ENCODE data around the gene ALX1.

The ALX1 gene

GRCh38 chr12:85280165-85280983 is at the start of gene ALX1:
Gene ALX1, plus strand, starts transcription at chr12:85280220. Its CDS starts 42 bp downstream, at chr12:85280262.
- DNase-seq (ENCODE audit: low spot score) = no peak

DNA sequence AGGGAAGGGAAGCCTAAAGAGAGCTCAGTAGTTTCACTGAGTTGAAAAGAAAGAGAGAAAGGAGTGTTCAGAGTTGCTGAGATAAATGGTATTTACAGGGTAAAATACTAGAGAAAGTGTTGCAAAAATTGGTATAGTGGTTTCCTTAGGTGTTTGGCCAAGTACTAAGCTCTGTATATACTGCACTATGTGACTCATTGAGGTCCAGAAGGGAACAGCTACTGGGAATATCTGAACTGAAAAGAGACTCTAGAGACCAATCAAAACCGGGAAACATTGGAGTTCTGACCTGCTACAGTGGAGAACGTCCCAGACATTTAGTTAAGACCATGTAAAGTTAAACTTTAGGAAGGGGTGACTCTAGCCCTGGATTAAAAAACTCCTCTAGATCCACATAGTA is 42.7 kb upstream of the ALX1 start:
- no peak for DNase-seq (ENCODE audit: low spot score)

DNA sequence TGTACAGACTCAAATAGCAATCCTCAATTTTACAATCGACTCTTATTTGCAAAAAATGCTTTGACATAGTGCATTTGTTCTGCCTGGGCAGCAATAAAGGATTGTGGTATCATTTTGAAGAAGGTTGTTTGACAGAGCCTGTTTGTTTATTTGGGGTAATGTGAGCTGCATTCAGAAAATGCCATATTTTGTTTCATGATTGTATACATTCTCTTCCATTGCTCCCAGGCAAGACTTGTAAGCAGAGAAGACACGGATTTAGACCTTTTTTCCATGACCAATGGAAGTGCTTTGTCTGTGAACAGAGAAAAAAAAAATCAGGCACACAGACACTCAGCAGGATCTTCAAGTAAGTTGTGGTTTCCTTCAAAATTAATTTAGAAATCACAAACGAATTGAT is 35.5 kb upstream of the ALX1 start:
- no peak for DNase-seq (ENCODE audit: low spot score)

DNA sequence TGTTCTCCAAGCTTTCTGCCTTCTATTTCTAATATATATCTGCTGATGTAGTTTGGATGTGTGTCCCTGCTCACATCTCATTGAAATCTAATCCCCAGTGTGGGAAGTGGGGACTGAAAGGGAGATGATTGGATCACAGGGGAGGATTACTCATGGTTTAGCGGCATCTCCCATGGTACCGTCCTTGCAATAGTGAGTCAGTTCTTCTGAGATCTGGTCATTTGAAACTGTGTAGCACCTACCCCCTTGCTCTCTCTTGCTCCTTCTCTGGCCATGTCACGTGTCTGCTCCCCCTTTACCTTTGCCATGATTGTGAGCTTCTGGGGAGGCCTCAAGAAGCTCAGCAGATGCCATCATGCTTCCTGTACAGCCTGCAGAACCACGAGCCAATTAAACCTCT is 26.2 kb upstream of the ALX1 start:
- no peak for DNase-seq (ENCODE audit: low spot score)

- DNase-seq (ENCODE audit: low spot score) = no peak
Observed at GRCh38 chr12:85257671-85258070, 22.3 kb upstream of the ALX1 start.

DNA sequence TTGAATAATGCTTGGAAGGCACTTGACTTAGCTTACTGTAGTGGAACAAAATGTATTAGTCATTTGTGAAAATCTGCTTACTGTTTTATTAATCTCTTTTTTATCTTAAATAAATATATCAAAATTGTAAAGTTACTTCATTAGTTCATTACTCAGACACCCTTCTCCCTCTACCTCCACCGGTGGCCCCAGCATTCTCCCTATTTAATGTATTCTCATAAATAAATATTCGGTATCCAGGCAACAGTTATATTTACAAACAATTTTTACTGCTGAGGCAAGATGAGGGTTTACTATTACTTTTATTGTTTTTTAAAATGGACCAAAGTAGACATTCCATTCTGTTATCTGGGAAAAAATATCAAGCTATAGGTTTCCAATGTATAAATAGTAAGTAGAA is 19.6 kb upstream of the ALX1 start:
- no peak for DNase-seq (ENCODE audit: low spot score)

DNA sequence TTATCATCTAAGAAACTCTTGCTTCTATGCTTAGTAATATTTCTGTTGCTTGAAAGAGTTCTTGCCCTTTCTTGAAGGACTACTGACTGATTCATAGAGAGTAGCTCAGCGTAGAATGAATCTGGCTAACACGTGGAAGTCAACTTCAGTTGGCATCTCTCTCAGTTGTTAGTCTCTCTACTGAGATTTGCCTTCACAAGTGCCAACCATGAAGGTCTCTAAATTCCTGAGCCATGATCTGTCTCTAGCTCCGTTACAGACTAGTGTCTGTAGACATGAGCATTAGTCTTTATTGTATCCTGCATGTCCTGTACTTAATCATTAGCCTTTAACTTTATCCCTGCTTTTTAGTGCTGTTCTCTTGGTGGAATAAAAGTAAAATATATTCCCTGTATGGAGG is 19.1 kb upstream of the ALX1 start:
- no peak for DNase-seq (ENCODE audit: low spot score)

DNA sequence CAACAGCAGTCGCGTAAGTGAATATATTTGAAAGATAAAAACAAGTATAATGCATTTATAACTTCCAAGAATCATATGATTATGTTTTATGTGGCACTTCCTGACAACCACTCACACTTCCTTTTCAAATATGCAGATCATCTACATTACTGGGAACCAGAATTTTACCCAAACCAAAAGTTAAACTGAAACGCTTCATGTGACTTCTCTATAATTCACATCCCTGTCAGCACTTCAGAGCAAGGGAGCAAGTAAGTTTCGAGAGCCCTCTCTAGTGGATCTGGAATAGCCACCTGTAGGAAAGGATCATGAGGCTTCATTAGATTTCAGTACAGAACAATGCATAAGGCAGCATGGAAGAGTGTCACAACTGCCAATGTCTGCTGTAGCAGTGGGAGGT is 13.7 kb upstream of the ALX1 start:
- no peak for DNase-seq (ENCODE audit: low spot score)

- no peak for DNase-seq (ENCODE audit: low spot score)
Observed at GRCh38 chr12:85273381-85274314, 6.4 kb upstream of the ALX1 start.

- DNase-seq (ENCODE audit: low spot score) = no peak
Observed at GRCh38 chr12:85274315-85274651, 5.7 kb upstream of the ALX1 start.

DNA sequence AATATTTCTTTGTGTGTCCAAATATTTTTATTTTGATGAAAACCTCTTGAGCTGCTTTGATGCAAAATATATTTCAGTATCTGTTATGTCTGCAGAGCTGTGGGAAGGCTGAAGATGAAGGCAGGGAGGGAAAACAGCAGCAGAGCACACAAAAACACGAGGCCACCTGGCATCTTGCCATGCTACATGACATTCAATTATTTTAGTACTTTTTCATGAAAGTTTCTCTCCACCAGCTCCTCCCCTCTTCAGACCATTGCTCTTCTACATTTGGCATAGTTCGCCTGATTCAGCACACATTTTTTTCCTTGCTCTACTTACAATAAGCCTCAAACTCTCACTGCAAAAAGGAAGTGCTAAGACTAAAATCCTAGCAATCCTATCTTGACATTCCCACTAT is 4.6 kb upstream of the ALX1 start:
- no peak for DNase-seq (ENCODE audit: low spot score)

DNA sequence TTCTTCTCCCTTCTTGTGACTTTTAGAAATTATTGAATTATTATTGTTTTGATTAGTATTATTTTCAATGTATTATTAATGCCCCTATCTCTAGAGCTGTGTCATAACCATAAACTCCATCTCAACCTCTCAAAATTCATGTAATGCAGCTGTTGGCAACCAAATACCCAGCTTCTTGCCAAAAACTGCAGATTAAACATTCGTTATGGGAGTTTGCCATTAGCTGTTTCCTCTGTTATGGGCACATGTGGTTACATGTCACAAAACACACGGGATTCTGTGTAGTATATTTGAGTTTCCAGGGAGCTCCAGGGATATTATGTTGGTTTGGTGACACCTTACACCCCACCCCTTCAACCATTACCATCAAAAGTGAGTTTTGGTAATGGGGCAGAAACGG is 2.8 kb upstream of the ALX1 start:
- no peak for DNase-seq (ENCODE audit: low spot score)

GRCh38 chr12:85277900-85278597 is 2.0 kb upstream of the ALX1 start:
- DNase-seq (ENCODE audit: low spot score) = no peak

DNA sequence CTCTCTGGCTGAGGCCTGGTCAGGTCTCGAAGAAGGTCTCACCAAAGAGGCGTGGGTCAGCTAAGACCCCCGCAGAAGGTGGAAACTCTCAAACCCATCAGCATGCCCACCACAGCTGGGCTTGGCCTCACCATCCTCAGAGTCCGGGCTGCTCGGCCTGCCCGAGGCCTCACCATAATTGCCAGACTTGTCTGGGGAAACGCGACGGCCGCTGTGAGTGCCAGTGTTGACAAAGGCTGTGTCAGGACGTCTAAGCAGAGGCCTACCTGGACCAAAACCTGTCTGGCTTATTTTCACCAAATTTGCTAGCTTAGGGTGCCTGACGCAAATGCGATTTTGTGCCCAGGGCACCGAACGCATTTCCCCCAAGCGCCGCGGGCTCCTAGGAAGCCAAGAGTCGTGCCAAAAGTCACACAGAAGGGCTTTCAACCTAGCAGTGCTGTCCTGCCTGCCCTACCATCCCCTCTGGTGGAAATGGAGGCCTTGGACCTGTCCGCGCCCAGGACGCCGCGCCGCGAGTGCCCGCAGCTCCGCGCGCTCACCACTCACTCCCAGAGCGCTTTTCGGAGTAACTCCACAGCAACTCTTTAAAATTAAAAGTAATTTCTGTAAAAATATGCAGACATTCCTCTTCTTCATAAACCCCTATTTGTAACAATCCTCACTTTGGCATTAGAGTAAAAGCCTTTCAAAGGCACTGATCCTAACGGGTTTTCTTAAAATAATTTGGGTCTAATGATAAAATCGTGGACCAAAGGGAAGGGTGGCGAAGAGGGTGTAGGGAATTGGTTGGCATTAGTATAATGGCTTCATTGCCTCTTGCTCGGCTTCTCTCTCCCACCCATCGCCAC is 1.2 kb upstream of the ALX1 start:
- no peak for DNase-seq (ENCODE audit: low spot score)

DNA sequence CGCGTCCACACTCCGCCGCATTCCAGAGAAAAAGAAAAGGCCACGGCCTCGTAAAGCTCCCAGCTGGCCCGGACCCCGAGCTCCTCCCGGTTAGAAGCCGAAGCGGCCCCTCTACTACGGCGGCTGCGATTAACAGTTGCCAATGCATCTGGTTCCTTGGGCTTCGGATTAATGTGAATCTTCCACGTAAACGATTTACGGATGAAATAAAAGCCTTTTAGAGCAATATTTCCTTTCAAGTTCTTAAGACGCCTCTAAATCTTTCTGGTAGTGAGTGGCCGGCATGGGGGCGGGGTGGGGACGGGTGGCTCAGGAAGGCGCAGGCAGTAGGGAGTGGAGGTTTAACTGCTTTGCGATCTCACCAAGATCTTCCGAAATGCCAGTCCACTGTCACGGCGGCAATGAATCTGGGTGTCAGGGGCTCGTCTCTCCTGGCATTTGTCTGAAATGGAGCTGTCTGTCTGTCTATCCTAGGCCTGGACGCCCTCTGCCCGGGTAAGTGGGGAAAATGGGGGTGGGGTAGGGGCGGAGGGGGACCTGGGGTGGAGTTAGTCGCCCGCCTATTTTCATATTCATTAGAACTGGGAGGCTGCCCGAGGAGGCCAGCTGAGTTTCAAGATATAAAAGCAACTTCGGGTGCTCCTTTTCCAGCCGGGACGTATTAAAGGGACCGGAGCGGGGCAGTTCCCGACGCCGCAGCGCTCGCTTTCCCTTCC is 413 bp upstream of the ALX1 start:
- DNase-seq (ENCODE audit: low spot score) = no peak

- no peak for DNase-seq (ENCODE audit: low spot score)
Observed at GRCh38 chr12:85280984-85281630, 1.1 kb downstream of the ALX1 start.

GRCh38 chr12:85281636-85282312 is 1.8 kb downstream of the ALX1 start:
- no peak for DNase-seq (ENCODE audit: low spot score)

GRCh38 chr12:85283560-85283959 is 3.5 kb downstream of the ALX1 start:
- DNase-seq (ENCODE audit: low spot score) = no peak

- DNase-seq (ENCODE audit: low spot score) = no peak
Observed at GRCh38 chr12:85296362-85296761, 16.3 kb downstream of the ALX1 start.

DNA sequence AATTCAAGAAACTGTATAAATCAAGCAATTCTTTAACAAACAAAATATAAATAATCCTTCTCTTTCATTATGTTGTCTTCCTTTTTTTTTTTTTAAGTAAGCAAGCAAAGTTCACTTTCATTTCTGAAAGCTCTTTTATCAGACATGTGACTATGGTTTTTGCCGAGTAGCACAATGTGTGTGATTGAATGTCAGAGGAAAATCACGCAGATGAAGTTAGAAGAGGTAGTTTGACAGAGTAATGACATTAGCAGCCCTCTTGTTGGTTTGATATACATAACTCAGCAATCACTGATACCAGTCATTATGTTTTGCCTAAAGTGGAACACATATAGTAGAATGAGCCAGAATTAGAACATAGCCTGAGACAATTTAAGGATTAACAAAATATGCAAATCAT is 19.0 kb downstream of the ALX1 start:
- no peak for DNase-seq (ENCODE audit: low spot score)

All from NAMALWA (cell line).